GM20000 (cell line): ENCODE results near the gene RGL1.
A peak's percentile ranks its signal among the peaks of the same experiment; 100 is the strongest.

Experiments used
- DNase-seq: peaks from one replicate; pipeline ENCODE4 v3.0.0; 2012; ENCODE audit warnings: low spot score
- TF ChIP-seq, protein P1 (sequence below): IDR thresholded peaks from 2 replicates; pipeline ENCODE4 v1.5.1; 2012; ENCODE audit warnings: mild to moderate bottlenecking, control low read depth; ENCODE audit errors: extremely low read depth, missing control alignments

Gene RGL1

DNA sequence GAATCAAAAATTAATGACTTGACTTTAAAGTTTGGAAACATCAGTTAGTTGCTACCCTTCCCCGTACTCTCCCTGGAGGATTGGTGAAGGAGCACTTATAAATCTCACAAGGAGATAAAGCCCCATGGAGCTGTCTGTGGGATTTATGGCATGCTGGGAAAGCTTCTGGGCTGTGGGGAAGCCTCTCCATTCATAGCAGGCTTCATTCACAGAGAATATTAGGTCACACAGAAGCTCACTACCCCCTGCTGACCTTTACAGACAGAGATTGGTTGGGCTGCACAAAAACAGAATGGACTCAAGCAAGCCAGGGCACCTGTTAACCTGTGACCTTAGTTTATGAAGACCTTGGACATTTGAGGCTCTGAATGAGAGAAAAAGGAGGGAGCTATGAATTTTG is 32.1 kb downstream of the RGL1 start:
- TF ChIP-seq, protein P1, sequence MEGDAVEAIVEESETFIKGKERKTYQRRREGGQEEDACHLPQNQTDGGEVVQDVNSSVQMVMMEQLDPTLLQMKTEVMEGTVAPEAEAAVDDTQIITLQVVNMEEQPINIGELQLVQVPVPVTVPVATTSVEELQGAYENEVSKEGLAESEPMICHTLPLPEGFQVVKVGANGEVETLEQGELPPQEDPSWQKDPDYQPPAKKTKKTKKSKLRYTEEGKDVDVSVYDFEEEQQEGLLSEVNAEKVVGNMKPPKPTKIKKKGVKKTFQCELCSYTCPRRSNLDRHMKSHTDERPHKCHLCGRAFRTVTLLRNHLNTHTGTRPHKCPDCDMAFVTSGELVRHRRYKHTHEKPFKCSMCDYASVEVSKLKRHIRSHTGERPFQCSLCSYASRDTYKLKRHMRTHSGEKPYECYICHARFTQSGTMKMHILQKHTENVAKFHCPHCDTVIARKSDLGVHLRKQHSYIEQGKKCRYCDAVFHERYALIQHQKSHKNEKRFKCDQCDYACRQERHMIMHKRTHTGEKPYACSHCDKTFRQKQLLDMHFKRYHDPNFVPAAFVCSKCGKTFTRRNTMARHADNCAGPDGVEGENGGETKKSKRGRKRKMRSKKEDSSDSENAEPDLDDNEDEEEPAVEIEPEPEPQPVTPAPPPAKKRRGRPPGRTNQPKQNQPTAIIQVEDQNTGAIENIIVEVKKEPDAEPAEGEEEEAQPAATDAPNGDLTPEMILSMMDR, result no peak
- no peak for DNase-seq

DNA sequence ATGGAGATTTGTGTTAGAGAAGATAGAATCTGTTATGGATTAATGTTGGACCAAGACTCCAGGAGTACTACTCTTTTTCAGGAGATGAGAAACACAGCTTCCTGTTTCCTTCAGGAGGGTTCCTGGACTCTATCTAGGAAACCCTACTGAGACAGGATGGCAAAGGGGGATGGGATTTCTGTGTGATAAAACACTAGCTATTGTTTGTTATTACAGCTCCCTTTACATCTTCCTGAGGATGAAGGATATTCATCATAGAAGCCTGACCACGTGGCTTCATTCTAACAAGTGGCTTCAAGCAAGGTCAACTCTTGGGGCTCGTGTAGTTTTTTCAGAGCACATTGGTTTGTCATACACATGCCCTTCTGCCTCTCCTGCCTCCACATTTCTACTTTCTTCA is 33.3 kb downstream of the RGL1 start:
- DNase-seq, result no peak
- TF ChIP-seq, protein P1, result no peak

DNA sequence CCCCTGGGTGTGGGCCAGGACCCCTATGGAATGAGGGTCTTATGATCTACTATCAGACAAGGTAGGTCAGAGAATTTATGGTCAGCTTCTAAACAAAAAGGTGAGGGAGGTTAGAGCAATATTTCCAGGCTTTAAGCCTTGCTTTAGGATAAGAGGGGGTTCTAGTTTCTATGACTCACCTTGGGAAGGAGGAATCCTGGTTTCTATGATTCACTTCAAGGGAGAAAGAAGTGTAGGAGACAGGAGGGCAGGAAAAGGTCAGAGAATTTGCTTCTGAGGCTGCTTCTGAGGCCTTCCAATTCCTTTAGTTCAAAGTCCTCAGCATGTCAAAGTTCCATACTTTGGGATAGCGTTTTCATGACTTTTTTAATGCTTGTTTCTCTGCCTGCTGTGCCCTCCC is 35.2 kb downstream of the RGL1 start:
- DNase-seq, result no peak
- TF ChIP-seq, protein P1, result no peak

DNA sequence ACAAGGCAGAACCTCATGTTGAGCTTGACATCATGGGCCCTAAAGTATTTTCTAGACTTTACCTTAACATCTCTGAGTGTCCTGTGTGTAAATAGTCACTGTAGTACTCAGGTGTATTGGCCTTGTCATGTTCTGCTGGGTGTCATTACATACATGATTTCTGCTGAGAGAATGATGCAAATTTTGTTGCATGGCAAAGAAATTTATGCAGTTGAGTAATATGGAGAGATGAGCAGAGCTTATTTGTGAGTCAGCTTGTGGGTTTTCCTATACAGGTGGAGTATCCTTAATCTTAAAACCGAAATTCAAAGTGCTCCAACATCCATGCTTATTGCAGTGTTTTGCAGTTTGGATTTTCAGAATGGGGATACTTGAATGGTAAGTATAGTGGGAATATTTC is 36.6 kb downstream of the RGL1 start:
- peak; percentile 20 for DNase-seq
- TF ChIP-seq, protein P1, result no peak

DNA sequence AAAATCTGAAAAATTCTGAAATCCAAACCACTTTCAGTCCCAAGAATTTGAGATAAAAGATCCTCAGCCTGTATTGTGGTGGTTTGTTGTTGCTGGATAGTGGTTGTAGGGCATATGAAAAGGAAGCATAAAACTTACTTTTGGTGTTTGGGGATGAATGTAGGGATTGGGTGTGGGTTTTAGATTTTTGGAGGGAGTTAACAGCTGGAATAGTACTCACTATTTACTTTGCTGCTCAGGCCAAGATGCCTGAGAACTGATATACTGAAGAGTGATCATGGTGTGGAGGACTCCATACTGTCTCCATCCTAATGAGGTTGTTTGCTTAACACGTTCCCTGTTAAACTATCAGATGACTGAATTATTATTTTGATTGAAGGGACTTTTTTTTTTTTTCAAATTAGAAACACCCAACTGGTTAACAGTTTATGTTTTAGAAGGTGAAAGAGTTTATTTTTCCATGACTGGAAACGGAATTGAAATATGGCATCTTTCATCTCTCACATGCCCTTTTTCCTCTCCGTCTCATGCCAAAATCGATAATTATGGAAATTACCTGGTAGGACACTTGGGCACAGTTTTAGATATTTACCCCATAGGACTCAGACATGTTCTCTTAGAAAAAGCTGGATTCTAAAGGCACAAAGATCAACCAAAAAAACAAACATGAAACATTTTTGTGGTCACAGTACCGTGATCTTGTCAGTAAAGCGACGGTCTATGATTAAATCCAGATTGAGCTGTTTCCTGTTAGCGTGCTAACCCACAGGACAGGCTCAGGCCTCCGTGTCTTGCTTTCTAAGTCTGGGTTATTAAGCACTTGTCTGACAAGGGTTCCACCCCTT is 37.3 kb downstream of the RGL1 start:
- peak; percentile 58 for DNase-seq
- TF ChIP-seq, protein P1, result no peak

DNA sequence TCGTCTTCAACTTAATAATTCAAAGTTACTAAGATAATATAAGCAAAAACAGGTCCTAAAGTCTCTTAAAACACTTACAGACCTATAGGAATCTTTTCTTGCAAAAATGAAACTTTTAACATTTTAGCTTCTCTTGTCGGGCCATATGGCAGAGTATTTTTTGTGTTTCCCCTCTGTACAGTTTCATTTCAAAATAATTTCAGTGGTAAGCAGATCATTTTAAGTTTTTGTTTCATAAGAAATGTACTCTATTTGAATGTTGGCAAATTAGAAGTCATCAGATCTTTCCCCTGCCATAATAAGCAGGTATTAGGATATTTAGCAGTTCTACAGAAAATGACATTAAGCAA is 37.9 kb downstream of the RGL1 start:
- peak; percentile 12 for DNase-seq
- TF ChIP-seq, protein P1, result no peak

DNA sequence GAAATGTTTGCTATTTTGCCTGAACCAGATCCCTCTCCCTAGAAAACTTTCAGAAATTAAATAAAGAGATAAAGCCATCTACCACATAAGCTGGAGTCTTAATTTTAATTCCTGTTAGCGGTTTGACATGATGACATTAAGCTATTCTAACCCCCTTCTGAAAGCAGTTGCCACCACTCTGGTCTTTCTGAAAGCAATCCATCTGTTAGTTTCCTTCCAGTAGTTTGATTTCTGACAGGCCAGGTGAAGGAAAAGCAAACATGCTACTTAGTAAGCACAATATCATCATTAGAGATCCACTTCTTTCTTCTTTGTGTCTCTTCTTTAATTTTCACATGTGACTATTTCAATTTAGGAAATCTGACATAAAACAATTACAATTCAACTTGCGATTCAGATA is 39.9 kb downstream of the RGL1 start:
- no peak for DNase-seq
- TF ChIP-seq, protein P1, result no peak
